ENCODE data around the gene PRRC2A.
A peak's percentile ranks its signal among the peaks of the same experiment; 100 is the strongest.

Gene PRRC2A

GRCh38 chr6:31620586-31621319, at the start of gene PRRC2A:
PRRC2A (plus strand) TSS chr6:31620715; CDS start chr6:31622790, 2,075 bp downstream.
- DNase-seq (ENCODE audit: low spot score), result peak; percentile 76

GRCh38 chr6:31572041-31572911, 48.2 kb upstream of the PRRC2A start, which contains the start of gene LTA:
LTA (plus strand) TSS chr6:31572289; CDS start chr6:31572743, 454 bp downstream.
- DNase-seq (ENCODE audit: low spot score), result peak; percentile 86

- DNase-seq (ENCODE audit: low spot score), result no peak
Observed at GRCh38 chr6:31573239-31574105, 47.0 kb upstream of the PRRC2A start.

- DNase-seq (ENCODE audit: low spot score), result peak; percentile 59
Observed at GRCh38 chr6:31574106-31575061, 46.1 kb upstream of the PRRC2A start.

GRCh38 chr6:31575335-31575901, 45.1 kb upstream of the PRRC2A start, which contains the start of gene TNF:
TNF (plus strand) TSS chr6:31575565; CDS start chr6:31575742, 177 bp downstream.
- peak; percentile 95 for DNase-seq (ENCODE audit: low spot score)

GRCh38 chr6:31575952-31576685, 44.4 kb upstream of the PRRC2A start:
- DNase-seq (ENCODE audit: low spot score), result no peak

GRCh38 chr6:31576897-31577578, 43.5 kb upstream of the PRRC2A start:
- peak; percentile 79 for DNase-seq (ENCODE audit: low spot score)

GRCh38 chr6:31577579-31577966, 42.9 kb upstream of the PRRC2A start:
- no peak for DNase-seq (ENCODE audit: low spot score)

GRCh38 chr6:31578184-31579118, 42.1 kb upstream of the PRRC2A start:
- no peak for DNase-seq (ENCODE audit: low spot score)

- DNase-seq (ENCODE audit: low spot score), result no peak
Observed at GRCh38 chr6:31579119-31579505, 41.4 kb upstream of the PRRC2A start.

- DNase-seq (ENCODE audit: low spot score), result peak; percentile 39
Observed at GRCh38 chr6:31579546-31580437, 40.7 kb upstream of the PRRC2A start.

- DNase-seq (ENCODE audit: low spot score), result no peak
Observed at GRCh38 chr6:31580438-31580740, 40.1 kb upstream of the PRRC2A start.

GRCh38 chr6:31580807-31581433, 39.6 kb upstream of the PRRC2A start:
- DNase-seq (ENCODE audit: low spot score), result peak; percentile 92

- no peak for DNase-seq (ENCODE audit: low spot score)
Observed at GRCh38 chr6:31581434-31582229, 38.9 kb upstream of the PRRC2A start.

- DNase-seq (ENCODE audit: low spot score), result peak; percentile 60
Observed at GRCh38 chr6:31582230-31582643, 38.3 kb upstream of the PRRC2A start, which contains the start of gene LTB. LTB (minus strand) TSS chr6:31582424; CDS start chr6:31582417, 7 bp downstream.

GRCh38 chr6:31585491-31585890, 35.0 kb upstream of the PRRC2A start:
- peak; percentile 82 for DNase-seq (ENCODE audit: low spot score)

Data from activated CD4-positive, alpha-beta T cell treated with anti-CD3 and anti-CD28 coated beads, Interleukin-2, Interleukin-4, amounts not matched to agents 100 ng/mL and 50 ng/mL, durations not matched to agents 16 hours and 8 hours (primary cell).